Activated T-helper 17 cell treated with anti-CD3 and anti-CD28 coated beads, Interleukin-2, amount 50 U/mL, for 72 hours (primary cell): ENCODE data around the gene IFI30. TPM values are rescaled to one million over a fixed set of nuclear protein-coding genes. Genes with fewer than 3 reads are reported as not detected.

ENCODE experiments used
- ATAC-seq: fragments of 150-1000 bp; cut with Tn5 transposase; replicated peaks from 2 replicates; pipeline ENCODE4 v1.10.0; 2021; ENCODE audit warnings: mild to moderate bottlenecking, moderate library complexity
- H3K27ac Mint-ChIP-seq: one replicate; pipeline ENCODE4 v1.8.0; 2022; ENCODE audit warnings: mixed read lengths
- H3K27me3 Mint-ChIP-seq: one replicate; pipeline ENCODE4 v1.8.0; 2022; ENCODE audit warnings: mixed read lengths
- H3K36me3 Mint-ChIP-seq: one replicate; pipeline ENCODE4 v1.8.0; 2022; ENCODE audit warnings: low read depth, mild to moderate bottlenecking, mixed read lengths
- H3K4me1 Mint-ChIP-seq: one replicate; pipeline ENCODE4 v1.8.0; 2022; ENCODE audit warnings: mixed read lengths
- H3K4me3 Mint-ChIP-seq: one replicate; pipeline ENCODE4 v1.8.0; 2022; ENCODE audit warnings: mild to moderate bottlenecking, mixed read lengths
- H3K9me3 Mint-ChIP-seq: one replicate; pipeline ENCODE4 v1.8.0; 2022; ENCODE audit warnings: mixed read lengths
- total RNA-seq, 2 donors: library from RNA; stranded (reverse); gene quantifications; one replicate each; pipeline ENCODE4 v1.2.3, GENCODE V29; 2022

The IFI30 gene
- total RNA-seq, 2 donors from 2014 or later: 51.7 to 81.1 TPM

DNA sequence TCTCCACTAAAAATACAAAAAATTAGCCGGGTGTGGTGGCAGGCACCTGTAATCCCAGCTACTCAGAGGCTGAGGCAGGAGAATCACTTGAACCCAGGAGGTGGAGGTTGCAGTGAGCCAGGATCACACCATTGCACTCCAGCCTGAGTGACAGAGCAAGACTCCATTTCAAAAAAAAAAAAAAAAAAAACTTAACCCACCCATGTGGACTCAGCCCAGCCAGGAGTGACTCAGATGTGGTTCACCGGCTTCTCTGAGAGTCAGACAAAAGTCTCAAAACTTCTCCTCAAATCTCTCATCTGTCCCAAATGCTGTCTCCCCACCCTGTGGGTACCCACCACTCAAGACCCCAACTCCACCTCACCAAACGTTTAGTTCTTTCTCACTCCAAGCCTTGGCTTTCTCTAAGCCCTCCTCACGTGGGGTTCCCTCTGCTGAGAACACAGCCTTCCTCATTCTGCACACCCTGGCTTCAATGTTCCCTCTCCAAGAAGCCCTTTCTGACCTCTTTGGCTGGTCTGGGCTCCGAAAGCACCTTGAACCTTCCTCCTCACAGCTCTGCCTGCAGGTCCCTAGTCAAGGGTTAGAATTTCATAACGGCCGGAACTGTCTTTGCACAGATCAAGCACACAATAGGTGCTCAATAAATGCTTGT lies 41.3 kb downstream of the IFI30 start:
- no peaks in the 10 kb centered on the region for H3K36me3 Mint-ChIP-seq

DNA sequence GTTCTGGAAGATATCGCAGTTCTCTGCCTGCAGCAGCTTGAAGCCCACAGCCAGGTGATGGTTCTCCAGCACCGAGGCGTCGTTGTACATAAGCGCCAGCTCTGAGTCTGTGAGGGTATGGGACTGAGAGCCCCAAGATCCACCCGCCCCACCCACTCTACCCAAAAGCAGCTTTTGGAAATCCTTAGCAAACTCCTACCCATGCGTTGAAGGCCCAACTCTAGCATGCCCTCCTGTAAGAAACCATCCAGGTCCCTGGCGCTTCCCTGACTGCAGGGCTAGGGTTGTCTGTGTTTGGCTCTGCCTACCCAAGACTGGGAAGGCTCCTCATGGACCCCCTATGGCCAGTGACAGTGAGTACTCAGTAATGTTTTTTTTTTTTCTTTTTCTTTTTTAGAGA lies 43.2 kb downstream of the IFI30 start:
- Mint-ChIP-seq H3K27me3 (peaks cover 6% of the 10 kb centered on the region), H3K9me3 (no peaks in the 10 kb centered on the region), H3K4me3 (no peak overlapping the region), H3K27ac (no peak overlapping the region), H3K36me3 (no peaks in the 10 kb centered on the region), H3K4me1 (peaks cover 5% of the 10 kb centered on the region)
- no peak for ATAC-seq

More for the DNA sequence above, 41.3 kb downstream of the IFI30 start:
- Mint-ChIP-seq H3K27me3 (peaks cover 4% of the 10 kb centered on the region), H3K4me3 (no peak overlapping the region), H3K9me3 (no peaks in the 10 kb centered on the region), H3K4me1 (peaks cover 5% of the 10 kb centered on the region), H3K27ac (no peak overlapping the region)
- peak; percentile 66 for ATAC-seq

DNA sequence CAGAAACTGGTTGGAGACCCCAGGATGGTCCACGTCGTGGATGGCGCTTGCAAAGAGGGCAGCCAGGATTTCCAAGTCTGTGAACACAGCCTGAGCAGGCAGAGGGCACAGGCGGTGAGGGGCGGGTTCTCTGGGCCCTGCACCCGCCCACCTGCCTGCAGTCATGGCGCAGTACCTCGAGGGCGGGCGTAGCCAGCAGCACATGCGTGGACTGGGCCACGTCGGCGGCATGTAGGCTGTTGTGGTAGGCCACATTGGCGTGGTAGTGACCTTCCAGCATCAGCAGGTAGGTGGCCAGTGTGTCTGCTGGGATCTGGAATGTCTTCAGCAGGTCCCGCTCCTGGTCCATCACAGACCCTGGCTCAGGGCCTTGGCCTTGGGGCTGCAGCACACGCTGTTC lies 44.5 kb downstream of the IFI30 start:
- Mint-ChIP-seq H3K4me1 (peaks cover 5% of the 10 kb centered on the region), H3K27me3 (peaks cover 6% of the 10 kb centered on the region)

DNA sequence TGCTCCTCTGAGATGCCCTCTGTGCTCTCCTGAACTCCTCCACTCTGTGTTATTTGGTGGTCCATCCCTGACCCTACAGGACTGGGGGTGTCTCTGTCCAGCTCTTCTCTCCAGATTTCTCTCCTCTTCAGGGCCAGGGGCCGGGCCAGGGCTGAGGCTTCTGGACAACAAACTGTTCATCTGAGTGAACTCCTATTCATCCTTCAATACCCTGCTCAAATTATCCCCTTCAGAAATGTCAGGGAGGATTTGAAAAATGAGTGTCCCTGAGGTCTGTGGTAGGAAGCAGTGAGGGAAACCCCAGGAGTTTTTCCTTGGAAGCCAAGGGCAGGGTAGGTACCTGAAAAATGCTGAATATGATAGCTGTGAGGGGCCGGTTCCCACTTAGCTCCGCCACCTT lies 45.0 kb downstream of the IFI30 start:
- Mint-ChIP-seq H3K27me3 (peaks cover 8% of the 10 kb centered on the region), H3K4me3 (no peak overlapping the region), H3K36me3 (no peaks in the 10 kb centered on the region), H3K9me3 (no peaks in the 10 kb centered on the region), H3K4me1 (peaks cover 5% of the 10 kb centered on the region), H3K27ac (no peak overlapping the region)
- ATAC-seq: no peak

More for the DNA sequence above, 44.5 kb downstream of the IFI30 start:
- Mint-ChIP-seq H3K4me3 (no peak overlapping the region), H3K9me3 (no peaks in the 10 kb centered on the region), H3K36me3 (no peaks in the 10 kb centered on the region), H3K27ac (no peak overlapping the region)
- ATAC-seq: no peak

DNA sequence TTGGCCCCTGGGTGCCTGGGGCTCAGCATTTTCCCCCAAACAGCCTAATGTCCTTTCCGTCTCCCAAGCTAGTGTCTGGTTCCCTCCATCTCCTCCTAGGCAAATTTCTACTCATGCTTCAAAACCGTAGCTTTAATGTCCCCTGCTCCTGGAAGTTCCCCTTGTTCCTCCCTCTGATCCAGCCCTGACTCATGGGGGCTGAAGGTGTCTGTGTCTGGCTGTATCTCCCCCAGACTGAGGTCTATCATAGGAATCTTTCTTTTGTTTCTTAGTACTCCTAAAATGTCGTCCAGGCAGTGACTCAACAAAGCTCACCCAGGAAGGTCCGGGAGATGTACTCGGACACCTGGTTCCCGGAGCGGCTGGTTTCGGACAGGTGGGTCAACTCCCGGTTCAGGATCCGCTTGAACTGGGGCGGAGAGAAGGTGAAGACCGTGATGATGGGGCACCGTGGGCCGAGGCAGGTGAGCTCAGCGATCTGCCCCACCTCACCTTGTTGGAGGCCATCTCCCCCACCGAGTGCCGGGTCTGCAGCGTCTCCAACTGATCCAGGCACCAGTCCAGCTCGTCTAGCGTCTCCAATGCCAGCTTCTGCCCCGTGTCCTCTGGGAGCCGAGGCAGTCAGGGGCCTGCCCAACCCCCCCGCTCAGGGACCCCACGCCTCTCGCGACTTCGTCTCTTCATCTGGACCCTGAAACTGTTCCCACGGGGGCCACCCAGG lies 46.5 kb downstream of the IFI30 start:
- H3K36me3 Mint-ChIP-seq: peaks cover 6% of the 10 kb centered on the region
- ATAC-seq: no peak
- H3K27me3 Mint-ChIP-seq: peaks cover 19% of the 10 kb centered on the region
- H3K4me1 Mint-ChIP-seq: peaks cover 13% of the 10 kb centered on the region
- H3K27ac Mint-ChIP-seq: no peak overlapping the region
- H3K4me3 Mint-ChIP-seq: no peak overlapping the region
- H3K9me3 Mint-ChIP-seq: no peaks in the 10 kb centered on the region

DNA sequence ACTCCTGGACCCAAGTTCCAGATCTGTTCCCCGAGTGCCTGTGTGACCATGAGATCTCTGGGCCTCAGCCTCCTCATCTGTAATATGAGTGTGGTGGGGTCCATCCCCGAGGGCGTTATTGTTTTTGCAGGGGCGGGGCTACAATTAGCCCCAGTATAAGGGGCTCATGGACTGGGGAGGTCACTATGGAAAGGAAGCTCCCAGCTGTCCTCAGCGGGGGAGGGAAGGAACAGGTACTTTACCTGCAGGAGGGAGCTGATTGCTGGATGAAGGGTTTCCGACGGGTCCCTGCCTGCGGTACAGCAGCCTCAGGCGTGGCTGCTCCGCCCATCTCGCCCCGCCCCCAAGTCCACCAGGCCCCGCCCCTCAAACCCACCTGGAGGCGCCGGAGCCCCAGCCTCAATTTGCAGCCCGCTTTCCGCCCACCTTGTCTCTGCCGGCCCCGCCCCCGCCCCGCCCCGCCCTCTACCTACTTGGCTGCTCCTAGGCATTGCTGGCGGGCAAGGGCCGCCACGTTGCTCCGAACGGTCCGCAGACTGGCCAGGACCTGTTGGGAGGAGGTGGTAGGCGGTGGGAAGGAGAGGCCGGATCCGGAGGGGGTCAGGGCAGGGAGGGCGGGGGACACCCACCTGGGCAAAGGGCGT lies 47.1 kb downstream of the IFI30 start:
- no peak for ATAC-seq
- H3K4me1 Mint-ChIP-seq: peaks cover 10% of the 10 kb centered on the region
- no peak overlapping the region for H3K4me3 Mint-ChIP-seq
- peaks cover 6% of the 10 kb centered on the region for H3K36me3 Mint-ChIP-seq
- no peaks in the 10 kb centered on the region for H3K9me3 Mint-ChIP-seq
- H3K27ac Mint-ChIP-seq: no peak overlapping the region
- peaks cover 20% of the 10 kb centered on the region for H3K27me3 Mint-ChIP-seq

DNA sequence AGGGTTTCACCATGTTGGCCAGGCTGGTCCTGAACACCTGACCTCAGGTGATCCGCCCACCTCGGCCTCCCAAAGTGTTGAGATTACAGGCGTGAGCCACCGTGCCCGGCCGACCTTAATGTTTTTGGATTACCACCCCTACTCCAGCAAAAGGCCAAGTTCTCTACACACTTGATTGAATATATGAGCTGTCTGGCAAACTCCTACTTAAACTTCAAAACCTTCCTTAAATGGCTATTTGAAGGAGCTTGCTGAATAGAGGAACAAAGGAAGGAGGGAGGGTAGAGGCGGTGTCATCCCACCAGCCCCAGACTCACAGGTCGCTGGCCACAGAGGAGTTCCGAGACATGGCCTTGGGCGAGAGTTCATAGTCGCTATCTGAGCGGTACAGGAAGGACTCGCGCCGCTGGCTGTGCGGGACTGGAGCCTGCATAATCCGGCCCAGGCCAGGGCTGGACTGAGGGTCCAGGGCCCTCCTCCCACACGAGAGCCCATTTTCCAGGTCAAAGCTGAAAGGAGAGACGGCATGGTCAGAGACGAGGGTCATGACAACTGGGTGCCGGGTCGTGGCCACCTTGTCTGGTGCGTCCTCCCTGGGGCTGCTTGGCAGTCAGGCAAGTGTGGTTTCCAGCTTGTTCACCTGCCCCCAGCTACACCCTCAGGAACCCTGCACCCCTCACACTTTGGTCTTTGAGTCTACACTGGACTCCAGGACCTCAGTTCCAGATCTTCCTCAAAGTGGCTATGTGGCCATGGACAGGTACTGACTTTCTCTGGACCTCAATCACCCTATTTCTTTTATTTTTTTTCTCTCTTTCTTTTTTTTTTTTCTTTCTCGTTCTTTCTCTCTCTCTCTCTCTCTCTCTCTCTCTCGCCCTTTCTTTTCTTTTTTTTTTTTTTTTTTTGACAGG lies 48.5 kb downstream of the IFI30 start:
- Mint-ChIP-seq H3K27ac (no peak overlapping the region), H3K36me3 (peaks cover 6% of the 10 kb centered on the region), H3K4me3 (no peak overlapping the region), H3K4me1 (peaks cover 10% of the 10 kb centered on the region), H3K9me3 (no peaks in the 10 kb centered on the region), H3K27me3 (peaks cover 29% of the 10 kb centered on the region)
- no peak for ATAC-seq

DNA sequence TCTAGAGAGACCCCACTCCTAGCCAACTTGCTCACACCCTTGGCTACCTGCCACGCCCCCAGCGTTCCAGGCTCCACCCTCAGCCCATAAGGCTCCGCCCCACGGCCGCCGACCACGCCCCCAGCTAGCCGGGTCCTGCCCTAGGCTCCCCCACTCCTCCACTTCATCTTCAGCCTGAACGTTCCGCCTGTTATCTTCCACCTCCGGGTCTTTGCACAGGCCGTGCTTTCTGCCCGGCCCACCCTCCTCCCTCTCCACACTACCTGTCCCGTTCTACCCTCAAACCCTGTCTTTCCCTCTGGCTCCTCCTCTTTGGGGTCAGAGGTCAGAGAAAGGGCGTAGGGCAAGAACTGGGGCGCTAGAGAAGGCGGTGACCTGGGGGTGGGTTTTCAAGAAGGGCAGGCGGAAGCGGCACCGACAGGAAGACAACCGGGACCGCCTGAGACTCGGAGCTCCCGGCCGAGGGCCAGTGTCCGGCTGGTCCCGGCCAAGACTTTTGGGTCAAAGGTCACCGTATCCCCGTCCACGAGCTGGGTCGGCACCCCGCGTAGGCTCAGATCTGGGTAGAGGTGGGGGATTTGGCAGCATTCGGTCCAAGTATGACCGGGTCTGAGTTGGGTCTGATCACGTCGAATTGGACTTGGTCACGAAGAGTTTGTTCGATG lies 50.4 kb downstream of the IFI30 start:
- H3K27me3 Mint-ChIP-seq: peaks cover 40% of the 10 kb centered on the region
- peak overlapping the region; percentile 93 for H3K27ac Mint-ChIP-seq
- ATAC-seq: peak; percentile 19

DNA sequence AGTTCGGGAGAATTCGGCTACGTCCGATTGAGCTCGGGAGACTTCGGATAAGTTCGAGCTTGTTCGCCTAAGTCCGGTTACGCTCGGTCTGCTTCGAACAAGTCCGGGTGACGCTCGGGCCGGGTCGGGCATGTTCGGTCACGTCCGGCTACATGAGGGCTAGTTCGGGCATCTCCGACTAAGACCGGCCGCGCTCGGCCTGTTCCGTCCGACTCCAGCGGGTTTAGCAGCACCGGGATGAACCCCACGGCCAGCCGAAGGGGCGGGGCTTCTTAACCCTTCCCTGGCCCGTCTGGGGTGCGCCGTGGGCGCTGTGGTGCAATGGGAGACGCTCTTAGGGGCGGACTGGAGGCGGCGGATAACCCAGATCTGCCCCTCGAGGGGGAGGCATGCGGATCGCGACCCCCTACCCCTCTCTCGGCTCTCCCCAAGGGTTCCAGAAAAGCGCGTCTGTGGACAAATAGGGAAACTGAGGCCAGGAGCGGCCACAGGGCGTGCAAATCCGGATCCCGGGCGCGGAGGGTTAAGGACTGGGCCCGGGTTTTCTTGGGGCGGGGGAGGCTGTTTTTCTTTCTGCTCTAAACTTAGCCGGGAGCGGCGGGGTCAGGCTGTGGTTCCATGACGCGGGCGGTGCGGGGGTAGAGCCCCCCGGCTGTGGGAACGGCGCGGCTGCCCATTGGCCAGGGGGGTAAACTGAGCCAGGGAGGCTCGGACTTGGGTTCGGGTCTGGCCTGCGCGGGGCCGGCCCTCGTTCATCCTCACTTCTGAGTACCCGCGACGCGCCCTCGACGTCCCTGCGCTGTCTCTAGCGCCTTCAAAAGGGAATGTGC lies 51.1 kb downstream of the IFI30 start:
- Mint-ChIP-seq H3K36me3 (peaks cover 6% of the 10 kb centered on the region), H3K27me3 (peaks cover 44% of the 10 kb centered on the region), H3K4me3 (peak overlapping the region; percentile 98), H3K9me3 (no peaks in the 10 kb centered on the region), H3K27ac (peak overlapping the region; percentile 93), H3K4me1 (peaks cover 11% of the 10 kb centered on the region)
- ATAC-seq: peak; percentile 97

More for the DNA sequence above, 50.4 kb downstream of the IFI30 start:
- Mint-ChIP-seq H3K9me3 (no peaks in the 10 kb centered on the region), H3K36me3 (peaks cover 6% of the 10 kb centered on the region), H3K4me3 (peak overlapping the region; percentile 98), H3K4me1 (peaks cover 10% of the 10 kb centered on the region)

DNA sequence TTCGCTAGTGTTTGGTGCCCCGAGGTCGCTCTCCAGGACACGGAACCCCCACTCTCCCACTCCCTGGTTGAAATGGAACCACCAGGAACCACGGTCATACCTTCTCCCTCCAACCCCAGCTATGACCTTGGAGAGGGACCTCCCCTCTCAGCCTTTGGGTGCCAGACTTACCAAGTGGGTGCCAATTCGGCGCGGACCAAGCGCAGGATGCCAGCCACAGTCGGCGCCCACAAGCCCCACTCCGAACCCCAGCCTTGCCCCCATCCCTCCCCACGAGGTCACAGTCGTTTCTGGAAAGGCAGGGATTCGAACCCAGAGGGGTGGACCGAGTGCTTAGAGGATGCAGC lies 51.7 kb downstream of the IFI30 start:
- no peak for ATAC-seq
- no peaks in the 10 kb centered on the region for H3K9me3 Mint-ChIP-seq
- H3K4me3 Mint-ChIP-seq: peak overlapping the region; percentile 98
- peaks cover 6% of the 10 kb centered on the region for H3K36me3 Mint-ChIP-seq
- H3K27ac Mint-ChIP-seq: no peak overlapping the region
- peaks cover 14% of the 10 kb centered on the region for H3K4me1 Mint-ChIP-seq
- peaks cover 48% of the 10 kb centered on the region for H3K27me3 Mint-ChIP-seq

DNA sequence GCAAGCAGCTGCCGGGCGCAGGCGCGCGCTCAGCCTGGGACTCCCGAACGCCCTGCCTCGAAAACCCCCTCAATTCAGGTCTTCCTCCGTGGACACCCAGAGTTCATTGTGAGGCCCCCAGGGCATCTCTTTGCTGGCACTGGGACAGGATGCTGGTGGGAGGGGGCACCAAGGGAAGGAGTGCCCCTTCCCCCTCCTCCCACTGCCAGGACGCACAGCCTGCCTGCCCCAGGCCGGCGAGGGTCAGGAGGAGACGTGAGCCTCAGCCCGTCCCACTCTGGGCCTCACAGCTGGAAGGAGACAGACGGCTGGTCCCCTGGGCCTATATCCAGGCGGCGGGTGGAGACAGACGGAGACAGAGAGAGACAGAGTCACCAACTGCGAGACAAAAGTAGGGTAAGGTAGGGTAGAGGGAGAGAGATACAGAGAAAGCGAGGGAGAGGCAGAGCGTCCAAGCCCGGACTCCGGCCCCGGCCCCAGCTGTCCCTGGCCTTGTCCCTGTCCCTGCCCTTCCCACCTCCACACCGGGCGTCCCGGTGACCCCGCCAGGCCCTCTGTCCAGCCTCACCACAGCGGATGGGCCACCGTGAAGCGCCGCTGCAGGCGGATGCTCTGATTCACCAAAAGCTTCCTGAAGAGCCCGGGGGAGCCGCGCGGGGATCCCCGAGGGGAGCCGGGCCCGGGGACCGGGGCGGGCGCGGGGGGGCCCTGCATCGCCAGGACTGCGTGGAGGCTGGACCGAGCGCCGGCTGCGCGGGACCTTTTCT lies 52.3 kb downstream of the IFI30 start, which contains the start of gene PDE4C:
TSS of gene PDE4C (minus strand) at position 737 of the 767 bp plus-strand sequence. CDS start at position 714, 23 bp downstream.
- peak within 1 kb of the TSS; percentile 98 for H3K4me3 Mint-ChIP-seq
- H3K27ac Mint-ChIP-seq: no peak within 1 kb of the TSS
- ATAC-seq: no peak
- H3K27me3 Mint-ChIP-seq: peaks cover 51% of the 10 kb centered on the region
- peaks cover 6% of the 10 kb centered on the region for H3K36me3 Mint-ChIP-seq
- H3K9me3 Mint-ChIP-seq: no peaks in the 10 kb centered on the region
- peaks cover 14% of the 10 kb centered on the region for H3K4me1 Mint-ChIP-seq

DNA sequence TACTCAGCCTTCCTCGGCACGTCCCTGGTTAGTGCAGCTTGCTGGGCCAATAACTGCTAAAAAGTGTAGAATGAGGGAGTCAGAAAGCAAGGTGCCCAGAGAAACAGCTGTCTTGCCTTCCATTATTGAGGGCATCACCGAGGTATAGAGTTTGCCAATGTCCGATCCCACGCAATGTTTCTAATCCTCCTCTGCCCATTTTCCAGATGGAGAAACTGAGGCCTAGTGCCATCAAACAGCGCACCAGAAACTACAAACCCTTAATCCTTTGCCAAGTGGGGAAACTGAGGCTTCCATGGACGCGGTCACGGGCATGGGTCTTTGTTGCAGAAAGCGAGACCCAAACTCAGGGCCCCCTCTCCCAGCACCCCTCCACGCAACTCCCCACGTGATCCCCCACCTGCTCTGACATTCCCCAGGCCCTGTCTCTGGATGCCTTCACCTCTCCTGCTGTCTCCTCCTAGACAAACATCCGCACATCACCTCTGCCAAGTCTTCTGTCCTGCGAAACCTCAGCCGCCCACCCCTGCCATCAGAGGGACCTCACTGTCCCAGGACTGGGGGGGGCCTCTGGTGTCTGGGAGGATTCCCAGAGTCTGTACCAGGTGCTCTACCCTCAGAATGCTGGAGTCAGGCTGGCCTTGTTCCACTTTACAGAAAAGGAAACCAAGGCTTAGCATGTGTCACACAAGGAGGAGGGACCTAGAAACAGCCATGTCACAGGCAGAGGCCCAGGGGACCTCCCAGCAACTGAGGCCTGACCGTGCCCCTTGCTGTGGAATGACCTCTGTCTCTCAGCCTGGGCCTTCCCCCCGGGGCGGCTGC lies 53.6 kb downstream of the IFI30 start:
- Mint-ChIP-seq H3K9me3 (no peaks in the 10 kb centered on the region), H3K36me3 (peaks cover 6% of the 10 kb centered on the region), H3K4me1 (peaks cover 14% of the 10 kb centered on the region), H3K4me3 (peak overlapping the region; percentile 40), H3K27me3 (peaks cover 57% of the 10 kb centered on the region), H3K27ac (no peak overlapping the region)
- ATAC-seq: no peak
